ENCODE data around the gene SEMG2.

The SEMG2 gene

GRCh38 chr20:45266977-45267376 lies 45.8 kb downstream of the SEMG2 start:
- DNase-seq (ENCODE audit: extremely low read depth, low read depth): no peak
- TF ChIP-seq, protein P1, sequence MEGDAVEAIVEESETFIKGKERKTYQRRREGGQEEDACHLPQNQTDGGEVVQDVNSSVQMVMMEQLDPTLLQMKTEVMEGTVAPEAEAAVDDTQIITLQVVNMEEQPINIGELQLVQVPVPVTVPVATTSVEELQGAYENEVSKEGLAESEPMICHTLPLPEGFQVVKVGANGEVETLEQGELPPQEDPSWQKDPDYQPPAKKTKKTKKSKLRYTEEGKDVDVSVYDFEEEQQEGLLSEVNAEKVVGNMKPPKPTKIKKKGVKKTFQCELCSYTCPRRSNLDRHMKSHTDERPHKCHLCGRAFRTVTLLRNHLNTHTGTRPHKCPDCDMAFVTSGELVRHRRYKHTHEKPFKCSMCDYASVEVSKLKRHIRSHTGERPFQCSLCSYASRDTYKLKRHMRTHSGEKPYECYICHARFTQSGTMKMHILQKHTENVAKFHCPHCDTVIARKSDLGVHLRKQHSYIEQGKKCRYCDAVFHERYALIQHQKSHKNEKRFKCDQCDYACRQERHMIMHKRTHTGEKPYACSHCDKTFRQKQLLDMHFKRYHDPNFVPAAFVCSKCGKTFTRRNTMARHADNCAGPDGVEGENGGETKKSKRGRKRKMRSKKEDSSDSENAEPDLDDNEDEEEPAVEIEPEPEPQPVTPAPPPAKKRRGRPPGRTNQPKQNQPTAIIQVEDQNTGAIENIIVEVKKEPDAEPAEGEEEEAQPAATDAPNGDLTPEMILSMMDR (IDR thresholded peaks at IDR 0.05; ENCODE audit: low read depth, low read length): no peak

GRCh38 chr20:45268531-45268930 lies 47.4 kb downstream of the SEMG2 start:
- no peak for DNase-seq (ENCODE audit: extremely low read depth, low read depth)
- TF ChIP-seq, protein P1 (IDR thresholded peaks at IDR 0.05; ENCODE audit: low read depth, low read length): no peak

DNA sequence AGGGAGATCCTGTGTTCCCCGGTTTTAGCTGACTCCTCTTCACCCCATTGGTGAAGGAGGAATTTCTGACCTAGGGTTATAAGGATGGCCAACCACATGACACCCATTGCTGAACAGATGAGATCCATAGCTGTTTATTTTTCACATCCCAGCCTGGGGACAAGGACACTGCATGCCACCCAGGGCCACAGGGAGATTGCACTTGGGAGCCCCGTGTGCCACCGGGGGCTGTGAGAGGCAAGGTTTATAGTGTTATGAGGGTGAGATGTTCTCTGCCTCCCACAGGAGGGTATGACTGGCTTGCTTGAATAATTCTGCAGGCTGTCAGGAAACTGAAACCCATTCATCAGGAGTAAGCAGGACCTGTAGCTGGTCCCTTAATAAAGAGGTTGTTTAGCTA lies 47.9 kb downstream of the SEMG2 start:
- TF ChIP-seq, protein P1 (IDR thresholded peaks at IDR 0.05; ENCODE audit: low read depth, low read length): no peak
- DNase-seq (ENCODE audit: extremely low read depth, low read depth): no peak

- TF ChIP-seq, protein P1 (IDR thresholded peaks at IDR 0.05; ENCODE audit: low read depth, low read length): no peak
- DNase-seq (ENCODE audit: extremely low read depth, low read depth): no peak
Measured at GRCh38 chr20:45269754-45270270, 48.6 kb downstream of the SEMG2 start.

All from AG09319 (cell line).